Measurements from ENCODE around the gene SLC35E3. TPM values are rescaled to one million over a fixed set of nuclear protein-coding genes. Genes with fewer than 3 reads are reported as not detected.
A peak's percentile ranks its signal among the peaks of the same experiment; 100 is the strongest.

The SLC35E3 gene
- total and polyA plus RNA-seq, 2 of the 13 experiments (the other 11 are each of a cell fraction or from before 2014, with no cell fraction given) = 13.0 to 22.1 TPM

GRCh38 chr12:68804657-68805591, 58.9 kb downstream of the SLC35E3 start (continued):
- TF ChIP-seq TRIM22 (IDR thresholded peaks at IDR 0.05) = no peak
- peak; percentile 86; the same call in 1 of the 2 replicates for TF ChIP-seq HINFP (CRISPR knock-in tag; IDR thresholded peaks at IDR 0.05; ENCODE audit: low read depth)
- no peak for TF ChIP-seq DMTF1 (CRISPR knock-in tag; IDR thresholded peaks at IDR 0.05)
- peak; percentile 42 for TF ChIP-seq AGO1 (IDR thresholded peaks at IDR 0.05; ENCODE audit: low read depth, low read length, poor library complexity, severe bottlenecking)
- TF ChIP-seq ZSCAN20 (CRISPR knock-in tag; IDR thresholded peaks at IDR 0.05; ENCODE audit: borderline replicate concordance) = no peak
- 0 out of 2 replicates have a peak, but pooled peaks have one; percentile 14 for TF ChIP-seq KDM1A (CRISPR knock-in tag; IDR thresholded peaks at IDR 0.05)
- TF ChIP-seq ZNF775 (CRISPR knock-in tag; IDR thresholded peaks at IDR 0.05; ENCODE audit: borderline replicate concordance) = peak; percentile 85; the same call in 1 of the 2 replicates
- TF ChIP-seq HNF1B (CRISPR knock-in tag; IDR thresholded peaks at IDR 0.05) = peak; percentile 89
- TF ChIP-seq RNF219 (CRISPR knock-in tag; IDR thresholded peaks at IDR 0.05) = no peak
- no peak for TF ChIP-seq ZNF660 (CRISPR knock-in tag; IDR thresholded peaks at IDR 0.05; ENCODE audit: borderline replicate concordance, low read depth)
- peak; percentile 66; the same call in 1 of the 2 replicates for TF ChIP-seq GMEB1 (CRISPR knock-in tag; IDR thresholded peaks at IDR 0.05; ENCODE audit: borderline replicate concordance)
- TF ChIP-seq ERF (CRISPR knock-in tag; IDR thresholded peaks at IDR 0.05) = peak; percentile 87
- no peak for TF ChIP-seq NFE2L2 (IDR thresholded peaks at IDR 0.05; ENCODE audit: low read length)
- no peak for TF ChIP-seq E2F2 (CRISPR knock-in tag; IDR thresholded peaks at IDR 0.05; ENCODE audit: borderline replicate concordance)

Data from HepG2 (cell line).